ENCODE measurements around the gene LRP1B.

- no peak for TF ChIP-seq CTCF (IDR thresholded peaks at IDR 0.05)
- no peak for TF ChIP-seq ZFX (IDR thresholded peaks at IDR 0.05; ENCODE audit: borderline replicate concordance)
These were observed 1947.6 kb downstream of the LRP1B start for GRCh38 chr2:140183056-140183765.
